ENCODE results near the gene ITPRID2.
"Not testable (repeated sequence)": the region's sequence is repeated elsewhere in the genome, so short reads cannot be mapped to it uniquely, and the experiment has no call there.

DNA sequence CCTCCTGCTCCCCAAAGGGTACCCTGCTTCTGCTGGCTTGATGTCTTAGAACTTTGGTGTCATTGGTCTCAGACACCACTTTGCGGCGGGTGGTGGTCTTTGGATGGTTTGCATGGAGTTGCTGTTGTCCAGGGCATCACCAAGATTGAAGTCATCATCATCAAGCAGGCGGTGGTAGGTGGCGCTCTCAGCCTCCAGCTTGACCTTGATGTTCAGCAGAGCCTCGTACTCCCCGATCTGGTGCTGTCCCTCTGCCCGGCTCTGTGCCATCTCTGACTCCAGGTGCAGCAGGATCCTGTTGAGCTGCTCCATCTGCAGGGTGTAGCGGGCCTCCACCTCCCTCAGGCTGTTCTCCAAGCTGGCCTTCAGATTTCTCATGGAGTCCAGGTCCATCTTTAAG lies 69.6 kb downstream of the ITPRID2 start:
- TF ChIP-seq, protein P1, sequence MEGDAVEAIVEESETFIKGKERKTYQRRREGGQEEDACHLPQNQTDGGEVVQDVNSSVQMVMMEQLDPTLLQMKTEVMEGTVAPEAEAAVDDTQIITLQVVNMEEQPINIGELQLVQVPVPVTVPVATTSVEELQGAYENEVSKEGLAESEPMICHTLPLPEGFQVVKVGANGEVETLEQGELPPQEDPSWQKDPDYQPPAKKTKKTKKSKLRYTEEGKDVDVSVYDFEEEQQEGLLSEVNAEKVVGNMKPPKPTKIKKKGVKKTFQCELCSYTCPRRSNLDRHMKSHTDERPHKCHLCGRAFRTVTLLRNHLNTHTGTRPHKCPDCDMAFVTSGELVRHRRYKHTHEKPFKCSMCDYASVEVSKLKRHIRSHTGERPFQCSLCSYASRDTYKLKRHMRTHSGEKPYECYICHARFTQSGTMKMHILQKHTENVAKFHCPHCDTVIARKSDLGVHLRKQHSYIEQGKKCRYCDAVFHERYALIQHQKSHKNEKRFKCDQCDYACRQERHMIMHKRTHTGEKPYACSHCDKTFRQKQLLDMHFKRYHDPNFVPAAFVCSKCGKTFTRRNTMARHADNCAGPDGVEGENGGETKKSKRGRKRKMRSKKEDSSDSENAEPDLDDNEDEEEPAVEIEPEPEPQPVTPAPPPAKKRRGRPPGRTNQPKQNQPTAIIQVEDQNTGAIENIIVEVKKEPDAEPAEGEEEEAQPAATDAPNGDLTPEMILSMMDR (IDR thresholded peaks at IDR 0.05), result not testable (repeated sequence)
- not testable (repeated sequence) for TF ChIP-seq POLR2A (IDR thresholded peaks at IDR 0.05)
